Stimulated activated CD8-positive, alpha-beta memory T cell treated with anti-CD3 and anti-CD28 coated beads, Interleukin-4, amount 100 ng/mL, for 24 hours (primary cell): ENCODE data around the gene HIVEP3.

Experiments
- DNase-seq: peaks from one replicate; pipeline ENCODE4 v3.0.0-alpha.2; 2020; ENCODE audit warnings: low read depth

HIVEP3 gene

DNA sequence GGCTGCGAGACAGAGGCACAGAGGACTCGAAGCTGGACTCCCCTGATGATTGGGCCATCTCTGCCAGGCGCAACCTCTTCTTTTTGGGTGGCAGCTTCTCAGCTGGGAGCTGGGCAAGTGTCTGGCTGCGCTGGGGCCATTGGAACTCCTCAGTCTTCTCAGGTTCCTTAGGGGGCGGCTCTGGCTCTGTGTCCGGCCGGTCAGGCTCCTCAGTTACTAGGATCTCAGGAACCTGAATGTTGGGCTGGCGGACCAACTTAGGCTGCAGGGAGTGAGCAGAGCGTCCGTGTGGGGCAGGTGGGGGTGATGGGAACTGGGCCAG, 336.8 kb downstream of the HIVEP3 start:
- DNase-seq, result no peak

- DNase-seq, result no peak
Measured at GRCh38 chr1:41581216-41582003, 337.3 kb downstream of the HIVEP3 start.

- DNase-seq, result no peak
Measured at GRCh38 chr1:41580520-41581172, 338.1 kb downstream of the HIVEP3 start.

DNA sequence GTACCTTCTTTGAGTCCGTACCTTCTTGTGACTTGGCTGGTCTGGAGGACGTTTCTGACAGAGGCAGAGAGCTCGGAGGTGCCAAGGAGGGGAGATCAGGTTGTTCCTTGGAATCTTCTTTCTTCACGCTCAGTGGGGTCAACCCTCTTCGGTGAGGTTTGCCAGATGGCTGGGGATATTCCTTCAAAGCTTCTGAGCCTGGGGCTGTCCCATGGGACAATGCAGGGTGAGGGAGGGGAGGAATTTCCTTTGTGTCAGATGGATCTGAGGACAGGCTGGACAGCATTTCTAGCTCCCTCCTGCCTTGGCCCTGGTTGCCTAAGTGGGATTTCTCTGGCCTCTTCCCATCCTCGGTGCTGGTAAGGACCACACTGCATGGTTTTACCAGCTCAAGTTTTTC, 338.7 kb downstream of the HIVEP3 start:
- DNase-seq, result no peak

- no peak for DNase-seq
Measured at GRCh38 chr1:41578712-41579335, 339.9 kb downstream of the HIVEP3 start.

GRCh38 chr1:41576620-41577019, 342.1 kb downstream of the HIVEP3 start:
- DNase-seq, result no peak

DNA sequence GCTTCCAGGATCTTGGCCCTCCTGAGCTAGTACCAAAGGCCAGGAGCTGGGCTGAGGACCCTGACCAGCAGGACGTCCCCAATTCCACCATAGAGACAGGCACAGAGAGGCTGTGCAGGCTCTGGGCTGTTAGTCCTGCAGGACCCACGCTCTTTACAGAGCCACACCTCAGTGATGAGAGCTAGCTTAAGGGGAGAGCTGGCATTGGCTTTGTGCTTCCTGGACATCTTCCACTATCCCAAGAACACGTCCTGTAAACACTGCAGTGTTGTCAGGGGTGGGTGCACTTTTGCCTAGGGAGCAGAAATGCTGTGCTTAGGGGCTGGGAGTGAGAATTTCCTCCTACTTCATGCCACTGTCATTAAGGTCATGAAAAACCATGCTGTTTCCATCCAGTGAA, 342.5 kb downstream of the HIVEP3 start:
- DNase-seq, result no peak

DNA sequence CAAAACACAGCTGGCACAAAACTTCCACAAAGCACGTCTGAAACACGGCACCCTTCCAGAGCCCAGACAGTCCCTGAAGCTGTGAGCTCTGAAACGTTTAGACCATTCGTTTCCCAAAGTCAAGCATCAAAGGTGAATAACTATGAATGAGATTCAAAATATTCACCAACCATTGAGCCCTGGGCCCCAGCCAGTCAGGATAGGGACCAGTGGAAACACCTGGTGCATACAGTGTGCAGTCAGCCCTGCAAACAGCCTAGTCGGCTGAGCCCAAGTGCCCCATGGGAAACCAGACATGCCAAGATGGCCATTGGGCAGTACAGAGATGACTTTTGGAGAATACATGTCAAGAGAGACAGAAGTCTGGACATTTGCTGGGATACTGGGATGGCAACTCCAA, 343.9 kb downstream of the HIVEP3 start:
- DNase-seq, result no peak

- DNase-seq, result peak; percentile 56
Measured at GRCh38 chr1:41573785-41574713, 344.7 kb downstream of the HIVEP3 start.

GRCh38 chr1:41573194-41573593, 345.5 kb downstream of the HIVEP3 start:
- DNase-seq, result no peak

DNA sequence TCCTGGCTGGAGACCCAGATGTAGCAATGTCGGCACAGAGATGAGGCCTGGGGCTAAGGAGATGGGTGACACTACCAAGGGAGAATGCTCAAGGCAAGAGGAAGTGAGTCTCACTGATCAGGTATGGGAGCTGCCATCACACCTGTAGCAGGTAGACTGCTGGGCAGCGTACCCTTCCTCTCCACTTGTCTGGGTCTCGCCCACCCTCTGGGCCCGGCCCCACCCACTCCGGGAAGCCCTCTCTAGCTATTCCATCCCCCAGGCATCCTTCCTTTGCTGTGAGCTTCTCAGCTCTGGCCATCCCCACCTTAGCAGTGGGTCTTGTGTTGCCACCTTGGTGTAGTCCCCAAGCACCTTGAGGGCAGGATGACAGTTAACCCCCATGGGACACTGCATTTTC, 346.5 kb downstream of the HIVEP3 start:
- DNase-seq, result no peak

DNA sequence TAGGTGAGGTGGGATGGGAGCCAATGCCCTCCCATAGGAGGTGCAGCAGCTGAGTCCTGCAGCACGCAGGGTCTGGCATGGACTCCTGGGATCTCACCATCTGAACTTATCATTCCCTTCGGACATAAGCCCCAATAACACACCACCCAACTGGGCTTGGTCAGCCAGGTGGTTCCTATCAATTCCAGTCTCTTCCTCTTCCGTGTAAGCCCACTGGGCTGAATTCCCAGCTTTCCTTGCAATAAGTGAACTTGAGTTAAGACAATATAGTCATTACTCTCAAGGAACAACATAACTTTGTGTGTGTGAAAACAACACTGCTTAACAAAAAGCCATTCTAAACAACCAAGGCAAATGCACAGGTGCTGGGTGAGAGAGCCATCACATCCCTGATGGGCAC, 347.7 kb downstream of the HIVEP3 start:
- DNase-seq, result no peak

DNA sequence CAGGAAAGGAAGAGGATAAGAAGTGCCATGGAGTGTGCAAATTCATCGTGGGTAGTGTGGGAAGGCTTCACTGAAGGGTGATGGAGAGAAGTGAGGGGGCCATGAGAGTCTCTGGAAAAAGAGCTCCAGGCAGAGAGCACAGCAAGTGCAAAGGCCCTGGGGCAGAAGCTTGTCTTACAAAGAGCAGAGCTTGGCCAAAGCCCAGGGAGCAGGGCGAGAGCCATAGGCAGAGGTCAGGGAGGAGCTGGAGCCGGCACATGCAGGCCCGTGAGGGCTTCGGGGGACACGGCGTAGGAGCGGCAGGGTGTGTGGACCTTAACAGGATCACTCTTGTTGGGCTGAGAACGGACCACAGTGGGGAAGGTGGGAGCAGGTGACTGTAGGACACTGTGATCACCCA, 350.5 kb downstream of the HIVEP3 start:
- DNase-seq, result no peak

GRCh38 chr1:41566969-41567368, 351.8 kb downstream of the HIVEP3 start:
- no peak for DNase-seq

GRCh38 chr1:41566274-41566885, 352.3 kb downstream of the HIVEP3 start:
- no peak for DNase-seq

GRCh38 chr1:41564741-41565475, 353.8 kb downstream of the HIVEP3 start:
- DNase-seq, result no peak

- no peak for DNase-seq
Measured at GRCh38 chr1:41562328-41562727, 356.4 kb downstream of the HIVEP3 start.

- DNase-seq, result no peak
Measured at GRCh38 chr1:41560931-41561330, 357.8 kb downstream of the HIVEP3 start.

DNA sequence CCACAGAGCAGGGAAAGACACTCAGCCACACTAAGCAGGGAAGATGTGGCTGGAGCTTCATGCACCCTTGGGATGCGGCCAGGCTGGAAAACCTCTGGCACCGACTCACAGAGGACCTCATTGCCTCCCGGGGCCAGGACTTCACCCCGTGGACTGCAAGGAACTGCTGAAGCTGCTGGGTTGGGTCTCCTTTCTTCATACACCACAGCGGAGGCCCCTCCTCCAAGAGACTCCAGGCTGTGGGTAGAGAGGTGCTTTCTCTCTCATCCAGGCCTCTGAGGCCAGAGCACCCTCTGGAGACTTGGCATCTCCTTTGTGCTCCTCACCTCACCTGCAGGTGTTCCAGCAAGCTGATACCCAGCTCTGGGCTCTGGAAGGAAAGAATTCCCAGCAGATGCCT, 358.2 kb downstream of the HIVEP3 start:
- DNase-seq, result no peak

- no peak for DNase-seq
Measured at GRCh38 chr1:41559331-41559730, 359.4 kb downstream of the HIVEP3 start.

DNA sequence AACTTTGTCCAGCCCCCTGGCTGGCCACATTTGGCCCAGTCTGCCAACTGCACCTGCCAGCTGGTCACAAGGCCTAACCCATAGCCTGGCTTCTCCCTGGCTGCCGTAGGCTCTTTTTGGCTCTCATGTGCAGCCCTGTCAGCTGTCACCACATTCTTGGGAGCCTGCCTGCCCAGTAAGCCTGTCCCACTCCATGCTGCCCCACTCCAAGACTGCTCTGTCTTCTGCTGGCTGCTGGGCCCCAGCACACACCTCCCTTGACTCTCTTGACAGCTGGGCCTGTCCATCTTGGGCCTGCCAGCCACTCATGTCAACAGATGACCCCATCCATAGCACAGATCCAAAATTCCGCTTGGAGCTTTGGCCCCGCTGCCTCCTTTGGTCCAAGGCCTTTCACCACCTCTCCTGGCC, 360.0 kb downstream of the HIVEP3 start:
- DNase-seq, result no peak
